B cell (primary cell): ENCODE results near the gene VAMP1. TPM values are rescaled to one million over a fixed set of nuclear protein-coding genes. Genes with fewer than 3 reads are reported as not detected.

Source experiments
- ATAC-seq: fragments of 200-7000 bp; cut with Tn5 transposase; one replicate; pipeline ENCODE4 v1.10.0; 2021; ENCODE audit warnings: low read depth, mild to moderate bottlenecking, moderate number of reproducible peaks, moderate library complexity
- CTCF ChIA-PET: fragments of 350-600 bp; sonication (Branson Sonifier 250); formaldehyde crosslinking; loops from one replicate; lab custom pipeline; 2021; ENCODE audit warnings: antibody characterized with exemption, inconsistent platforms; lab: Charles Lee
- POLR2A ChIA-PET: fragments of 350-600 bp; sonication (Branson Sonifier 250); formaldehyde crosslinking; loops from one replicate; lab custom pipeline; 2021; ENCODE audit warnings: antibody characterized with exemption; lab: Charles Lee
- DNase-seq: peaks from one replicate; pipeline ENCODE4 v3.0.0; 2013
- H2AFZ ChIP-seq: 2 replicates; pipeline ENCODE4 v1.6.1; 2012; ENCODE audit warnings: mild to moderate bottlenecking, low read depth, low read length; ENCODE audit not compliant: insufficient read depth, poor library complexity, severe bottlenecking
- H3K27ac ChIP-seq, 2 donors: 1 replicate in 1 of 2; 2 replicates in 1 of 2; pipeline ENCODE4 v1.5.1; 2012 to 2013; ENCODE audit warnings: low read length in 2 of 2, mild to moderate bottlenecking in 2 of 2, moderate library complexity in 1 of 2
- H3K27me3 ChIP-seq, 4 experiments: fragments of 200-600 bp in 1 of 4; sonication (generic) in 1 of 4; replicated peaks in 1 of 4; 1 replicate in 2 of 4; 2 replicates in 2 of 4; pipeline versions ENCODE4 v1.6.1 to v1.7.0; 2013 to 2016; ENCODE audit warnings: low read length in 3 of 4, mild to moderate bottlenecking in 2 of 4, mixed read lengths in 1 of 4, moderate library complexity in 1 of 4; ENCODE audit not compliant: insufficient read depth in 4 of 4, control insufficient read depth in 3 of 4; ENCODE audit errors: control extremely low read depth in 1 of 4
- H3K36me3 ChIP-seq, 2 experiments: replicated peaks in 1 of 2; 1 replicate in 1 of 2; 2 replicates in 1 of 2; pipeline versions ENCODE4 v1.6.1 to v1.7.1; 2013; ENCODE audit warnings: low read length in 1 of 2; ENCODE audit not compliant: insufficient read depth in 2 of 2, control insufficient read depth in 1 of 2; ENCODE audit errors: control extremely low read depth in 1 of 2, extremely low read depth in 1 of 2
- H3K4me1 ChIP-seq, 2 donors: fragments of 200-600 bp in 1 of 2; sonication (generic) in 1 of 2; 1 replicate in 1 of 2; 2 replicates in 1 of 2; pipeline versions ENCODE4 v1.5.1 to v1.6.1; 2013 to 2017; ENCODE audit warnings: low read length in 2 of 2; ENCODE audit not compliant: control insufficient read depth in 2 of 2, insufficient read depth in 2 of 2
- H3K4me2 ChIP-seq: replicated peaks from 2 replicates; pipeline ENCODE3; 2012; ENCODE audit warnings: mild to moderate bottlenecking, low read depth, low read length; ENCODE audit not compliant: poor library complexity, severe bottlenecking
- H3K4me3 ChIP-seq, 5 experiments: fragments of 200-600 bp in 1 of 5; sonication (generic) in 1 of 5; 1 replicate in 3 of 5; 2 replicates in 2 of 5; pipeline versions ENCODE4 v1.5.1 to v1.7.0; 2011 to 2016; ENCODE audit warnings: low read length in 4 of 5, mild to moderate bottlenecking in 4 of 5, low read depth in 2 of 5, control low read depth in 1 of 5, moderate library complexity in 1 of 5; ENCODE audit not compliant: insufficient read depth in 1 of 5; ENCODE audit errors: control extremely low read depth in 1 of 5, extremely low read depth in 1 of 5
- H3K79me2 ChIP-seq: fragments of 200-600 bp; sonication (generic); one replicate; pipeline ENCODE4 v1.6.0; 2016; ENCODE audit warnings: low read length; ENCODE audit not compliant: control insufficient read depth, insufficient read depth
- H3K9ac ChIP-seq: fragments of 200-600 bp; sonication (generic); 2 replicates; pipeline ENCODE4 v1.6.1; 2017; ENCODE audit warnings: mild to moderate bottlenecking, low read length, moderate library complexity
- H3K9me3 ChIP-seq, 3 donors: one replicate each; pipeline versions ENCODE4 v1.6.1 to v1.7.1; 2013; ENCODE audit warnings: low read length in 2 of 3; ENCODE audit not compliant: control insufficient read depth in 2 of 3, insufficient read depth in 1 of 3; ENCODE audit errors: control extremely low read depth in 1 of 3
- H4K20me1 ChIP-seq: 2 replicates; pipeline ENCODE4 v1.6.0; 2012; ENCODE audit warnings: mild to moderate bottlenecking, low read length; ENCODE audit not compliant: insufficient read depth, control insufficient read depth, poor library complexity, severe bottlenecking
- H3K27ac Mint-ChIP-seq: one replicate; pipeline ENCODE4 v1.8.0; 2021; ENCODE audit warnings: mixed read lengths
- H3K27me3 Mint-ChIP-seq: one replicate; pipeline ENCODE4 v1.8.0; 2021; ENCODE audit warnings: mixed read lengths
- H3K4me1 Mint-ChIP-seq: one replicate; pipeline ENCODE4 v1.8.0; 2021; ENCODE audit warnings: mixed read lengths
- H3K4me3 Mint-ChIP-seq: one replicate; pipeline ENCODE4 v1.8.0; 2021; ENCODE audit warnings: mixed read lengths
- H3K9me3 Mint-ChIP-seq: one replicate; pipeline ENCODE4 v1.8.0; 2022; ENCODE audit warnings: mixed read lengths; ENCODE audit not compliant: insufficient read depth
- CTCF ChIP-seq: fragments of 200-600 bp; IDR thresholded peaks from one replicate; pipeline ENCODE4 v1.8.0; 2022; ENCODE audit warnings: antibody characterized with exemption, mild to moderate bottlenecking
- EZH2 ChIP-seq: IDR thresholded peaks from 2 replicates; pipeline ENCODE4 v1.6.1; 2012; ENCODE audit warnings: borderline replicate concordance, low read depth, mild to moderate bottlenecking, moderate library complexity, low read length; ENCODE audit not compliant: insufficient read depth, poor library complexity, severe bottlenecking
- WGBS: methylation state at CpG from one replicate; pipeline ENCODE4 v1.1.5; 2013; ENCODE audit warnings: missing lambda C conversion rate; ENCODE audit not compliant: insufficient coverage; 5-methylcytosine and 5-hydroxymethylcytosine counted together
- intact Hi-C: fragments of 100-400 bp; cut with micrococcal nuclease; formaldehyde crosslinking; loops from one replicate; pipeline ENCODE4 v1.10.0; 2022
- polyA plus RNA-seq: library from polyadenylated mRNA; depleted of rRNA; stranded (reverse); fragments of >200 nt; gene quantifications from 2 replicates; pipeline ENCODE4 v1.2.3, GENCODE V29; 2012
- total RNA-seq, 2 donors: library from RNA; stranded (reverse); fragments of 120-200 nt in 1 of 2; gene quantifications; 1 replicate in 1 of 2; 2 replicates in 1 of 2; pipeline versions ENCODE4 v1.2.3 to v1.2.4, GENCODE V29; 2013 to 2022

Gene VAMP1
- total and polyA plus RNA-seq, 2 donors (not counting 1 experiment from before 2014, with no cell fraction given): 62.4 to 98.9 TPM

GRCh38 chr12:6452245-6452943 is 18.1 kb downstream of the VAMP1 start:
- Histone ChIP-seq H3K4me3 (peak overlapping the region; percentile 86 to 97 (median 94)), H3K36me3 (peaks cover 0 to 41% of the 10 kb centered on the region in 2 experiments), H3K27me3 (no peaks in the 10 kb centered on the region), H2AFZ (peak overlapping the region; percentile 80), H3K4me2 (peak overlapping the region; percentile 83), H3K79me2 (peaks cover 63% of the 10 kb centered on the region), H3K27ac (peak overlapping the region; percentile 96 to 98), H3K4me1 (peaks cover 31 to 55% of the 10 kb centered on the region in 2 donors), H3K9me3 (no peaks in the 10 kb centered on the region), H4K20me1 (no peaks in the 10 kb centered on the region), H3K9ac (peak overlapping the region; percentile 98)
- H3K4me1 Mint-ChIP-seq: peaks cover 63% of the 10 kb centered on the region
- DNase-seq (no peak), ATAC-seq (peak; percentile 4)
- H3K9me3 Mint-ChIP-seq: no peaks in the 10 kb centered on the region
- CTCF ChIA-PET: interaction anchor here (0.9 to 5.2 kb wide), 9 partner anchors 11 to 102 kb away, joined by 3 to 80 read pairs (median 4); no protein-coding TSS in a partner anchor
- peak overlapping the region; percentile 99 for H3K27ac Mint-ChIP-seq
- peak overlapping the region; percentile 97 for H3K4me3 Mint-ChIP-seq
- TF ChIP-seq EZH2: no peak
- TF ChIP-seq CTCF: no peak
- POLR2A ChIA-PET: interaction anchor here (0.5 to 3.4 kb wide), 9 partner anchors 9 to 274 kb away, joined by 3 to 54 read pairs (median 11); partner anchors contain the start of genes GAPDH and VAMP1
- H3K27me3 Mint-ChIP-seq: no peaks in the 10 kb centered on the region
- 4% methylated on average over 8 of the region's 9 CpGs for WGBS
- intact Hi-C loops: loop anchor here (1.0 kb wide), 3 partner anchors 8 to 25 kb away; partner anchors contain the start of gene CD27
